ENCODE data around the gene TRIM65.

DNA sequence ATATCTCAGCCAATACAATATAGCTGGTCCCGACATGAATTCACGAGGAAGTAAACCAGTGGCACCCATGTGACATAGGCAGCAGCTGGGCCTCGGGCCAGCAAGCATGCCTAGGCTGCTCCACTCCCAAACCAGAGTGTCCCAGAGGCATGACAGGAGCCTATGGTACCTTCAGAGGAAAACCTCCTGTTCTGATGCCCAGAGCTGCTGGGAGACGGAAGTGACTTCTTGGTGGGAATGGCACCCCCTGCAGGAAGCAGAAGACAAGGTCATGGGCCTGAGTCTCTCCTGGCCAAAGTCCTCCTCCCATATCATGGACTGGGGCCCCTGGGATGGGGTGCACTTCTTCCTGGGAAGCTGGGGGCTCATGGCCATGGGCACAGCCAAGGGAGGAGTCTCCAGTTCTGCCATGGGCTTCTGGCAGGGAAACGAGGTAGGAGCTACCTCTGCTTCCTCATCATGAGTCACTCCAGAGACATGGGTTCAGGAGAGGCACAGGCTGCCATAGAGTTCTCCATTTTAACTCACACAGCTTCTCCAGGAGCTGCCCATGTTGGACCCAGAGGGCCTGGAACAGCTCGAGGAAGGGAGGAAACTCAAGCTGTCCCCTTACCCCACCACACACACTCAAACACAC lies 30.7 kb upstream of the TRIM65 start:
- TF ChIP-seq EZH2 (IDR thresholded peaks at IDR 0.05; ENCODE audit: low read depth, unreplicated experiment) = no peak
- TF ChIP-seq CTCF (conservative IDR thresholded peaks at IDR 0.05; ENCODE audit: low read depth in 2 of 2) = peak; percentile 57 to 82
- TF ChIP-seq ETS1 (IDR thresholded peaks at IDR 0.05) = no peak
- TF ChIP-seq POLR2AphosphoS5 (IDR thresholded peaks at IDR 0.05; ENCODE audit: low read depth) = no peak
- TF ChIP-seq JUNB (IDR thresholded peaks at IDR 0.05; ENCODE audit: unreplicated experiment) = no peak
- TF ChIP-seq, protein P1, sequence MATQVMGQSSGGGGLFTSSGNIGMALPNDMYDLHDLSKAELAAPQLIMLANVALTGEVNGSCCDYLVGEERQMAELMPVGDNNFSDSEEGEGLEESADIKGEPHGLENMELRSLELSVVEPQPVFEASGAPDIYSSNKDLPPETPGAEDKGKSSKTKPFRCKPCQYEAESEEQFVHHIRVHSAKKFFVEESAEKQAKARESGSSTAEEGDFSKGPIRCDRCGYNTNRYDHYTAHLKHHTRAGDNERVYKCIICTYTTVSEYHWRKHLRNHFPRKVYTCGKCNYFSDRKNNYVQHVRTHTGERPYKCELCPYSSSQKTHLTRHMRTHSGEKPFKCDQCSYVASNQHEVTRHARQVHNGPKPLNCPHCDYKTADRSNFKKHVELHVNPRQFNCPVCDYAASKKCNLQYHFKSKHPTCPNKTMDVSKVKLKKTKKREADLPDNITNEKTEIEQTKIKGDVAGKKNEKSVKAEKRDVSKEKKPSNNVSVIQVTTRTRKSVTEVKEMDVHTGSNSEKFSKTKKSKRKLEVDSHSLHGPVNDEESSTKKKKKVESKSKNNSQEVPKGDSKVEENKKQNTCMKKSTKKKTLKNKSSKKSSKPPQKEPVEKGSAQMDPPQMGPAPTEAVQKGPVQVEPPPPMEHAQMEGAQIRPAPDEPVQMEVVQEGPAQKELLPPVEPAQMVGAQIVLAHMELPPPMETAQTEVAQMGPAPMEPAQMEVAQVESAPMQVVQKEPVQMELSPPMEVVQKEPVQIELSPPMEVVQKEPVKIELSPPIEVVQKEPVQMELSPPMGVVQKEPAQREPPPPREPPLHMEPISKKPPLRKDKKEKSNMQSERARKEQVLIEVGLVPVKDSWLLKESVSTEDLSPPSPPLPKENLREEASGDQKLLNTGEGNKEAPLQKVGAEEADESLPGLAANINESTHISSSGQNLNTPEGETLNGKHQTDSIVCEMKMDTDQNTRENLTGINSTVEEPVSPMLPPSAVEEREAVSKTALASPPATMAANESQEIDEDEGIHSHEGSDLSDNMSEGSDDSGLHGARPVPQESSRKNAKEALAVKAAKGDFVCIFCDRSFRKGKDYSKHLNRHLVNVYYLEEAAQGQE (IDR thresholded peaks at IDR 0.05; ENCODE audit: unreplicated experiment) = no peak
- no peak for TF ChIP-seq CREB1 (CRISPR knock-in tag; IDR thresholded peaks at IDR 0.05; ENCODE audit: low read depth)
- no peak for TF ChIP-seq EZH2phosphoT487 (IDR thresholded peaks at IDR 0.05; ENCODE audit: unreplicated experiment)
- TF ChIP-seq ZNF114 (CRISPR knock-in tag; IDR thresholded peaks at IDR 0.05) = no peak
- no peak for TF ChIP-seq NANOG (IDR thresholded peaks at IDR 0.05; ENCODE audit: borderline replicate concordance)
- no peak for TF ChIP-seq ZNF331 (CRISPR knock-in tag; IDR thresholded peaks at IDR 0.05; ENCODE audit: low read depth)
